GM19035 (cell line): Measurements from ENCODE around the gene FER1L5.
"Not testable (repeated sequence)": the region's sequence is repeated elsewhere in the genome, so short reads cannot be mapped to it uniquely, and the experiment has no call there.

Experiments used
- ATAC-seq: cut with Tn5 transposase; IDR thresholded peaks from one replicate; pipeline ENCODE4 v1.9.1; 2021; ENCODE audit not compliant: unreplicated experiment

Gene FER1L5

GRCh38 chr2:96633641-96634040 lies 8.9 kb upstream of the FER1L5 start:
- no peak for ATAC-seq

DNA sequence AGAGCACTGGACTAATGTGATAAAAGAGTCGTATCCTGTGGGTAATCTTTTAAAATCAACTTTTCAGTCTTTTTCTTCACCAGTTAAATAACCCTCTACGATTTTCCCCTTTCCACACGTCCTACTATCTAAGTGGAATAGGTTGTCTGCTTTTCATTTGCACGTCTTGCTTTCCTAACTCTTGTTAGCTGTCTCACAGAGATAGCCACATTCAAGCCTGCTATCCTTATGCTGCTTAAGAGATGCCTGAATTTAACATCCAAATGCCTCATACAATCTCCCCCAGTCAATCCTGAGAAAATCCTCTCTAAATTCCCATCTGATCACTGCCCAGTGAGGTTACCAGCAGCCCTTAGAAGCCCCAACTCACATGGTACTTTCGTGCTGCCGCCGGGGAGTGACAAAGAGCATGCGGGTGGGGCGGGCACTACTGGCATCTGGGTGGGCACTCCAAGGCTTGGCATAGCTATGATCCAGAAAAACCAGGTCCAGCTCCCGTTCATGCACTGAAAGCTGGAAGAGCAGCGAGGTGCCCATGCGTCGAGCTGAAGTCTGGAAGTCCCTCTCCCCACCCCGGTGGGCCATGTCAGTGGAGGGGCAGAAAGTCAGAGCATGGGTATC lies 5.9 kb upstream of the FER1L5 start:
- no peak for ATAC-seq

- ATAC-seq = peak; percentile 59
Measured at GRCh38 chr2:96637385-96638143, 5.0 kb upstream of the FER1L5 start.

- peak; percentile 79 for ATAC-seq
Measured at GRCh38 chr2:96638144-96639121, 4.1 kb upstream of the FER1L5 start, which contains the start of gene KANSL3. TSS of gene KANSL3 (minus strand) at chr2:96638312. CDS start at chr2:96637135, 1,177 bp downstream.

DNA sequence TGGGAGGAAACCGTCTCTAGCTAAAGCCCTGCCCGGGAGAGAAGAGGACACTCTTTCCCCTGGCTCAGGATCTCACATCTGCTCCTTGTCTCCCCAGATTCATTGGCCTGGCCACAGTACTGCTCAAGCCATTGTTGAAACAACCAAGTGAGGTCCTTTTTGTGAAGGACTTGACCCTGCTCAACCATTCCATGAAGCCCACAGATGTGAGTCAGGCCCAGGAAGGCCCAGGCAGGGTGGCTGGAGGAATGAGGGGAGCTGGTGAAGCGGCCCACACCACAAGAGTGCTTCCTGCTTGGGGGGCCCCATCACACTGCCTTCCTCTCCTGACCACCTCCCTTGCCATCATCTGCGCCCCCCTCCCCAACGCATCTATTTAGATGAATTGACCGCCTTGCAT lies 5.1 kb downstream of the FER1L5 start:
- no peak for ATAC-seq

GRCh38 chr2:96648306-96648930 lies 5.9 kb downstream of the FER1L5 start:
- ATAC-seq = no peak

DNA sequence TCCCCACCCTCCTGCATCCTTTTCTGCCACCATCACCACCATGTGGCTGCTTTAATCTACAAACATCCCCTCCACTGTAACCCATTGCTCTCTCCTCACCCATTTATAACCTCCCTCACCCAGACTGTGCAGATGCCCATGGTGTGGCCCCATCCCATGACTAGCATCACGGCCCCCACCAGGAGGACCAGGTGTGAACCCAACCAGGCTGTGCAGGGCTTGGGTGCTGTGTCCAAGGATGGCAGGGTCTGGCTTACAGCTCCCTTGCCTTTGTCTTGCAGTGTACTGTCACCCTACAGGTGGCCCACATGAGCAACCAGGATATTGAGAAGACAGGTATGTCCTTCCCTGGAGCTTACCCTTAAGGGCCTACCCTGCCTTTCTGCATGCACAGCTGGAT lies 6.8 kb downstream of the FER1L5 start:
- no peak for ATAC-seq

GRCh38 chr2:96651793-96652192 lies 9.2 kb downstream of the FER1L5 start:
- no peak for ATAC-seq

GRCh38 chr2:96654791-96655190 lies 12.2 kb downstream of the FER1L5 start:
- ATAC-seq = not testable (repeated sequence)

DNA sequence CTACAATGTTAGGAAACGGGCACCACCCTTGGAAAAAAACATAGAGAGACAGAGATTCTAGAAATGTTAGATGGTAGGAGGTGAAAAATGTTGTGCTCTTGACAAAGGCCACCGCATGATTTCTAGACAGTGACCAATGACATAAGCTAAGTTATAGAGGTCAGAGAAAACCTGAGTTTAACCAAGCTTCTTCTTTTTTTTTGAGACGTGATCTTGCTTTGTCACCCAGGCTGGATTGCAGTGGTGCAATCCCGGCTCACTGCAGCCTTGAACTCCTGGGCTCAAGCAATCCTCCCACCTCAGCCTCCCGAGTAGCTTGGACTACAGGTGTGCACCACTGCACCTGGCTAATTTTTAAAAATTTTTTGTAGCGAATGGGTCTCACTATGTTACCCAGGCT lies 13.0 kb downstream of the FER1L5 start:
- no peak for ATAC-seq

DNA sequence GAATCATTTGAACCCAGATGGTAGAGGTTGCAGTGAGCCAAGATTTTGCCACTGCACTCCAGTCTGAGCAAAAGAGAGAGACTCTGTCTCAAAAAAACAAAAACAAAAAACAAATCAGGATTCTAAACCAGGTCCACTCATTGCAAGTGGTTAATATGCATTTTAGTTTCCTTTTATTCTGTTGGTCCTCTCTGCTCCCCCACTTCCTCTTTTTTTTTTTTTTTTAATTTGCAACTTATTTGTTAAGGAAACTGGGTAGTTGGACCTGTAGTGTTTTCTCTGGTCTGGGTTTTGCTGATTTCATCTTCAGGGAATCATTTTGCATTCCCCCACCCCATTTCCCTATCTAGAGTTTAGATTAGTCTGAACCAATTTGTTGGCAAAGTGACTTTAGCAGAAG lies 14.0 kb downstream of the FER1L5 start:
- no peak for ATAC-seq

GRCh38 chr2:96661324-96661723 lies 18.8 kb downstream of the FER1L5 start:
- no peak for ATAC-seq

DNA sequence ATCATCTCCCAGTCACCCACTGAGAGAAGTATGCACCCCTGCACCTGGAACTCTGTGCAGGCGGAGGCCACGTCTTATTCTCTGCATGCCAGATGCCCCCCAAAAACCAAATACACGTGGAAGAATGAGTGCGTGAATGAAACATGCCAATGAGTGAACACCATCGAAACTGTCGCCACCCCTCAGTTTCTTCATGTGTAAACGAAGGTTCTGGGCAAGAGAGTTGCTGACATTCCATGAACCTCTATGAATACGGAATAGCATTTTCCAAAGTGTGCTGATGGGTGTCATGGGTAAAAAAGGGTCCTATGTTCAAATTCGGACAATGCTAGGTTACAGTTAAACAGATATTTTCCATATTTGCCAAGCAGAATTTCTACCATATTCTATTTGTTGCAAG lies 19.8 kb downstream of the FER1L5 start:
- no peak for ATAC-seq

GRCh38 chr2:96663177-96663576 lies 20.6 kb downstream of the FER1L5 start:
- no peak for ATAC-seq

GRCh38 chr2:96663829-96664228 lies 21.3 kb downstream of the FER1L5 start:
- no peak for ATAC-seq

DNA sequence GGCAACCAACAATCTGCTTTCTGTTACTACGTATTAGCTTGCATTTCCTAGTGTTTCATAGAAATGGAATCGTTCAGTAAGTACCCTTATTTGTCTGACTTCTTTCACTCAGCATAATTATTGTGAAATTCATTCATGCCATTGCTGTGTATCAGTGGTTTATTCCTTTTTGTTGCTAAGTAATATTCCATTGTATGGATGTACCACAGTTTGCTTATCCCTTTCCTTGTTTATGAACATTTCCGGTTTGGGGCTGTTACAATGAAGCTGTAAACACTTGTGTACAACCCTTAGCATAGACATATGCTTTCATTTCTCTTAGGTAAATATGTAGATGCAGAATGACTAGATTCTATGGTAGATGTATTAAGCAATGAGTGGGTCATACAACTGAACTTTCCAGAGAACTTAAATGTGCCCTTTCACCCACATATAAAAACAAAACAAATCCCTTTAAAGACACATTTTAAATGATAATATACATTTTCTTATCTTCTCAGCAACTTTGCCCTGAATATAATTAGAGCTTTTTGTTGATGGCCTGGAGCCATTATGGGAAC lies 21.9 kb downstream of the FER1L5 start:
- no peak for ATAC-seq

- no peak for ATAC-seq
Measured at GRCh38 chr2:96665083-96665569, 22.6 kb downstream of the FER1L5 start.

DNA sequence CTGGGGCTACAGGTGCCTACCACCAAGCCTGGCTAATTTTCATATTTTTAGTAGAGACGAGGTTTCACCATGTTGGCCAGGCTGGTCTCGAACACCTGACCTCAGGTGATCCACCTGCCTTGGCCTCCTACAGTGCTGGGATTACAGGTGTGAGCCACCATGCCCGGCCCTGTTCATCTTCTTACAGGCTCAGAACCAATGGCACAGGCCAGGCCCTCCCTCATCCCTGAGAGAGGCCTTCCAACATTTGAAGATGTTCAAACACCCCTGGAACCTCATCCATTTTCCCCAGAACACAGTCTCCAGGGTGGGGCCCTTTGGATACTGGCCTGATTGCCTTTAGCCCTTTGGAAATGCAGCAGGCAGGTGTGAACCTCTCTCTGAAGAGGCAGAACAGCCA lies 23.2 kb downstream of the FER1L5 start:
- ATAC-seq = not testable (repeated sequence)

GRCh38 chr2:96668771-96669170 lies 26.2 kb downstream of the FER1L5 start:
- no peak for ATAC-seq

GRCh38 chr2:96669539-96670215 lies 27.1 kb downstream of the FER1L5 start:
- no peak for ATAC-seq
